Thymus (tissue), 11 donors: ENCODE data around the gene RITA1. TPM values are rescaled to one million over a fixed set of nuclear protein-coding genes. Genes with fewer than 3 reads are reported as not detected.

Source experiments
- DNase-seq, 9 donors: peaks; one replicate each; pipeline ENCODE4 v3.0.0-alpha.2; 2013; ENCODE audit warnings: low spot score in 9 of 9, low read depth in 6 of 9, missing footprints in 1 of 9
- H3K27ac ChIP-seq, 2 donors: one replicate each; pipeline ENCODE4 v1.5.1; 2013; ENCODE audit warnings: control low read depth in 1 of 2, low read depth in 1 of 2, low read length in 1 of 2, mild to moderate bottlenecking in 1 of 2, moderate library complexity in 1 of 2
- H3K27me3 ChIP-seq, 2 donors: one replicate each; pipeline ENCODE4 v1.5.1; 2013; ENCODE audit warnings: low read length in 1 of 2; ENCODE audit not compliant: control insufficient read depth in 2 of 2, insufficient read depth in 1 of 2
- H3K36me3 ChIP-seq, 2 donors: one replicate each; pipeline ENCODE4 v1.5.1; 2013; ENCODE audit warnings: low read length in 1 of 2, mild to moderate bottlenecking in 1 of 2, moderate library complexity in 1 of 2; ENCODE audit not compliant: control insufficient read depth in 2 of 2, insufficient read depth in 2 of 2
- H3K4me1 ChIP-seq, 2 donors: one replicate each; pipeline ENCODE4 v1.5.1; 2013; ENCODE audit warnings: low read length in 2 of 2; ENCODE audit not compliant: control insufficient read depth in 2 of 2, insufficient read depth in 2 of 2
- H3K4me3 ChIP-seq, 2 donors: one replicate each; pipeline ENCODE4 v1.5.1; 2013; ENCODE audit warnings: low read length in 2 of 2, control low read depth in 1 of 2, mild to moderate bottlenecking in 1 of 2
- H3K9me3 ChIP-seq, 2 donors: one replicate each; pipeline ENCODE4 v1.5.1; 2013; ENCODE audit warnings: low read length in 1 of 2, mild to moderate bottlenecking in 1 of 2; ENCODE audit not compliant: control insufficient read depth in 2 of 2, insufficient read depth in 1 of 2
- WGBS: extraction: QIAGEN DNeasy Blood & Tissue Kit; methylation state at CpG from one replicate; pipeline ENCODE4 v1.1.7; 2013; 5-methylcytosine and 5-hydroxymethylcytosine counted together
- polyA plus RNA-seq: library from polyadenylated mRNA; stranded (reverse); fragments of 200-250 nt; gene quantifications from one replicate; pipeline ENCODE4 v1.2.3, GENCODE V29; 2013
- total RNA-seq: library from RNA; stranded (reverse); fragments of 120-200 nt; gene quantifications from one replicate; pipeline ENCODE4 v1.2.4, GENCODE V29; 2013
- donor health status: healthy.

RITA1 gene
- total and polyA plus RNA-seq, 2 donors, result 8.5 to 18.3 TPM

DNA sequence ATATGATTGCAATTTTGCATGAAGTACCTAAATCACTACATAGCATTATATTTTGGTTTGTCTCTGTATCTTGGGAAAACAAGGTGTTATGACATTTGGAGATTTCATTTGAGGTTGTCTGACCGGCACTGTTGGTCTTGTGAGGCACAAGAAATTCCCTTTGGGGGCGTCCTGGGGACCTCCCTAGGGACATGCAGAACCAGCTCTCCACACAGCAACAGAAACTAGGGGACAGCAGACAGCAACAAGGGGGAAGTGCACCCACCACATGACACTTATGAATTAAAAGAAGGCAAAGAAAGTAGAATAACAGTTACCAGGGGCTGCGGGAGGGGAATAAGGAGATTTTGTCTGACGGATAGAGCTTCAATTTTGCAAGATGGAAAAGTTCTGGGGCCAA lies 14.6 kb upstream of the RITA1 start:
- H3K27me3 ChIP-seq, result no peaks in the 10 kb centered on the region
- H3K4me1 ChIP-seq, result peaks cover 0 to 15% of the 10 kb centered on the region in 2 donors
- H3K9me3 ChIP-seq, result no peaks in the 10 kb centered on the region
- no peak for DNase-seq
- H3K27ac ChIP-seq, result no peak overlapping the region
- WGBS, result 97% methylated on average over 4 of the region's 4 CpGs
- no peak overlapping the region for H3K4me3 ChIP-seq
- peaks cover 85 to 88% of the 10 kb centered on the region in 2 donors for H3K36me3 ChIP-seq

DNA sequence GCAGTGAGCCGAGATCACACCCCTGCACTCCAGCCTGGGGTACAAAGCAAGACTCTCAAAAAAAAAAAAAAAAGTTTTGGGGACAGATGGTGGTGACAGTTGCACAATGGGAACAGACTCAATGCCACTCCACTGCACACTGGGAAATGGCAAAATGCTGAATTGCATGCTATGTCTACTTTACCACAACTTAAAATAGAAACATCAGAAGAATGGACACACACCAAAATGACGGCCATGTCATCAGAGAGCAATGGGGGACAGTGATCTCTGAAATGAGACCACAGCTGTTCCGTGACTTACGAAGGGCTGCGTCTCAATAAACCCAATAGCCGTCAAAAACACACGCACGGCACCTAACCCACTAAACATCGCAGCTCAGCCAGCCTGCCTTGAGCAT lies 14.0 kb upstream of the RITA1 start:
- peaks cover 81 to 88% of the 10 kb centered on the region in 2 donors for H3K36me3 ChIP-seq
- H3K4me1 ChIP-seq, result peaks cover 0 to 15% of the 10 kb centered on the region in 2 donors
- DNase-seq, result no peak
- H3K27me3 ChIP-seq, result no peaks in the 10 kb centered on the region
- no peaks in the 10 kb centered on the region for H3K9me3 ChIP-seq
- H3K4me3 ChIP-seq, result no peak overlapping the region
- no peak overlapping the region for H3K27ac ChIP-seq
- WGBS, result 96% methylated on average over 9 of the region's 9 CpGs

DNA sequence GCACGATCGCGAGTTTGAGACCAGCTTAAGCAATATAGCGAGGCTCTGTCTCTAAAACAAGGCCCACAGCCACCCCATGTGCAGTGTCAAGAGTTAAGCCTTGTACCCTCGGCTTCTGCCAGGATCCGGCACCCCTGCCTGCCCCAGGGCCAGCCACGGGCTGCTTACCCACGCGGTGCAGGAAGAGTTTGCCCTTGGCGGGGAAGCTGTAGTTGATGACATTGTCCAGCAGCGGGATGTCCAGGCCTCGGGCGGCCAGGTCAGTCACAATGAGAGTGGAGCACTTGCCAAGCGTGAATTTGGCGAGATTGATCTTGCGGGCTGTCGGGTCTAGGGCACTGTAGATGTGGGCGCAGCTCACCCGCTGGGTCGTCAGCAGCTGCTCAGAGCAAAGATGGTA lies 13.3 kb upstream of the RITA1 start:
- DNase-seq, result no peak
- Histone ChIP-seq H3K27me3 (no peaks in the 10 kb centered on the region), H3K4me1 (peaks cover 0 to 15% of the 10 kb centered on the region in 2 donors), H3K36me3 (peaks cover 81 to 90% of the 10 kb centered on the region in 2 donors), H3K4me3 (no peak overlapping the region), H3K27ac (no peak overlapping the region), H3K9me3 (peaks cover 0 to 2% of the 10 kb centered on the region in 2 donors)
- 98% methylated on average over 20 of the region's 20 CpGs for WGBS

DNA sequence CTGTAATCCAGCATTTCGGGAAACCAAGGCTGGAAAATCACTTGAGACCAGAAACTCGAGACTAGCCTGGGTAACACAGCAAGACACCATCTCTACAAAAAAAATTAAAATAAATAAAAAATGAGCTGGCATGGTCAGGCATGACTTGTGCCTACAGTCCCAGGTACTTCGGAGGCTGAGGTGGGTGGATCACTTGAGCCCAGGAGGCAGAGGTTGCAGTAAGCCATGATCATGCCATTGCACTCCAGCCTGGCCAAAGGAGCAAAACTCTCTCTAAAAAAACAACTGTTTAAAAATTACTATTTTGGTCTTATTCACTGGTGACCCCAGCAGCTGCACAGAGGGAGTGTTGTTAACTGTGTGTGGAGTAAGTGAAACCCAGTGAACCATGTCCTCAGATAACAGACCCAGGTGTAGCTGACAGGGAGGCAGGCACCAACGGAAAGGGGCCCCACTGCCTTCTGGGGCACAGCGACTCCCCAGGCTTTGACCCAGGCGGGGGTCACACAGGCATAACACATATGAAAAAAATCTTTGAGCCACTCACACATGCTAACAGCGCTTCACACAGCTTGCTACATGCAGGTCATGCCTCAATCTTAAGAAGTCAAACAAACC lies 12.3 kb upstream of the RITA1 start:
- H3K27ac ChIP-seq, result peak overlapping the region in 1 of 2 donors; percentile 62
- WGBS, result 95% methylated on average over 7 of the region's 7 CpGs
- no peak overlapping the region for H3K4me3 ChIP-seq
- peaks cover 0 to 15% of the 10 kb centered on the region in 2 donors for H3K4me1 ChIP-seq
- peak in 1 of 9 donors; percentile 35 for DNase-seq
- H3K36me3 ChIP-seq, result peaks cover 81 to 90% of the 10 kb centered on the region in 2 donors
- peaks cover 0 to 3% of the 10 kb centered on the region in 2 donors for H3K9me3 ChIP-seq
- H3K27me3 ChIP-seq, result no peaks in the 10 kb centered on the region

DNA sequence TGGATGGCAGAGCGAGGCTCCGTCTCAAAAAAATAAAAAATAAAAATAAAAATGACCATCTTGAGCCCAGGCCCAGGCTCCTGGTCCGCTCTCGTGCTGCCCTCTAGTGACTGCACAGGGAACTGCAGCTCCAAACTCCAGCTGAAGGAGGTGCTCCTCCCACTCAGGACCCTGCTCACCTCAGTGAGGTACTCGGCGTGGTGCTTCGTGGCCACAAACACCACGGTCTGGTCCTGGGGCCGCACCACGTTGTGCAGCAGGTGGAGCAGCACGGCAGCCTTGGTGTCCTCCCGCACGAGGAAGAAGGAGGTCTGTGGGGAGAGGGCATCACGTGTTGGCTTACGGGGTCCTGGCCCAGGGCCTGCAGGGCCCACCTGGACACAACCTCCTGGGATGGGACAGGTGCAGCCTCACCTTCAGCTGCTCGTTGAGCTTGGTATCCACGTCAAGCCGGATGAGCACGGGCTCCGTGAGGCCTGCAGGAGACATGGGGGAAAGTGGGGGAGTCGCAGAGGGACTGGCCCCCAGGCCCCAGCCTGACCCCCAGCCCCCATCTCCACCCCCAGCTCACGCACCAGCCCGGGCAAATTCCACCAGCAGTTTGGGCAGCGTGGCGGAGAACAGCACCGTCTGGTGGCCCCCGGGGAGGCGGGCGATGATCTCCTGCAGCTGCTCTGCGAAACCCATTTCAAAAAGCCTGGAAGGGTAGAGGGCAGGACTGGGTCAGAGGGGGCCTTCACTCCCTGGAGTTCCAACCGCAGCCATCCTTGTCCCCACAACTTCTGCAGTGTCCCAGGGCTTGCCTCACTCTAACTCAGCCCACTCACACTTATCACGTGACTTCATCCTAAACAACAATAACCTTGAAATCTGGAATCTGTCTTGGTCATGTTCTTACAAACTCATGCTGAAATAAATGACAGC lies 10.8 kb upstream of the RITA1 start:
- H3K27me3 ChIP-seq, result no peaks in the 10 kb centered on the region
- peak overlapping the region in 1 of 2 donors; percentile 37 for H3K27ac ChIP-seq
- no peak overlapping the region for H3K4me3 ChIP-seq
- H3K36me3 ChIP-seq, result peaks cover 76 to 90% of the 10 kb centered on the region in 2 donors
- peaks cover 0 to 15% of the 10 kb centered on the region in 2 donors for H3K4me1 ChIP-seq
- peaks cover 0 to 6% of the 10 kb centered on the region in 2 donors for H3K9me3 ChIP-seq
- WGBS, result 72% methylated on average over 32 of the region's 32 CpGs
- peak in 6 of 9 donors; percentile 36 to 76 (median 64) for DNase-seq

DNA sequence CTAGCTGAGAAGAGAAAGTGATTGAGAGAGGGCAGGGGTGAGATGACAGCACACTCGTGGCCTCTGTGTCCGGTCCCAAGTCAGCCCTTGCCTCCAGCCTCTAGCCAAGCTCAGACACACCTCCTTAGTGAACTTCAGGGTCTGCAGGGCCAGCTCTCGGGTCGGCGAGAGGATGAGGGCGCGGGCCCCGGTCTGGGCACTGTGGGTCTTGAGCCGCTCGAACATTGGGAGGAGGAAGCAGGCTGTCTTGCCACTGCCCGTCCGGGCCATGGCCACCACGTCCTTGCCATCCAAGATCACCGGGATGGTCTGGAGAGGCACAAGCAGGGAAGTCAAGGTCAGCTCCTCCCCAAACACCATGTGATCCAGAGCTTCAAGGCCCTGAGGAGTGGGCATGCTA lies 6.5 kb upstream of the RITA1 start:
- Histone ChIP-seq H3K9me3 (peaks cover 0 to 6% of the 10 kb centered on the region in 2 donors), H3K27me3 (no peaks in the 10 kb centered on the region), H3K36me3 (peaks cover 56 to 64% of the 10 kb centered on the region in 2 donors), H3K27ac (no peak overlapping the region), H3K4me3 (no peak overlapping the region), H3K4me1 (peaks cover 3 to 4% of the 10 kb centered on the region in 2 donors)
- 96% methylated on average over 14 of the region's 14 CpGs for WGBS
- DNase-seq, result no peak

DNA sequence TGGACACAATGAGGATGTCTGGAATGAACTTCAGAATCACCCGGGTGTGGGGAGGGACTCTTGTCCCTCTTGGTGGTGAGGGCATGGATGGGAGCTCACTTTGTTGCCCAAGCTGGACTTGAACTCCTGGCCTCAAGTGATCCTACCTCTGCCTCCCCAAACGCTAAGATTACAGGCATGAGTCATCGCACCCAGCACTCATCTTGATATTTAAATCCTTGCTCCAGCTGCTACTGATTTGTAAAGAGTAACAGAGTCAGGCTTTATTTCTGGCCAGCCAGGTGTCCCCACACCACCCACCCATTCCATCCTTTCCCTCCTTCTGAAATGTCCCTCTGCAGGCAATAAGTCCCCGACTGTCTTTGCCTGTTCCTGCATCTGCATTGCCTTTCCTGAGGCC lies 5.2 kb upstream of the RITA1 start:
- Histone ChIP-seq H3K27ac (no peak overlapping the region), H3K4me3 (no peak overlapping the region), H3K4me1 (peaks cover 6% of the 10 kb centered on the region in 2 donors), H3K27me3 (no peaks in the 10 kb centered on the region), H3K36me3 (peaks cover 45 to 55% of the 10 kb centered on the region in 2 donors), H3K9me3 (peaks cover 0 to 6% of the 10 kb centered on the region in 2 donors)
- DNase-seq, result no peak
- WGBS, result 98% methylated on average over 4 of the region's 4 CpGs

DNA sequence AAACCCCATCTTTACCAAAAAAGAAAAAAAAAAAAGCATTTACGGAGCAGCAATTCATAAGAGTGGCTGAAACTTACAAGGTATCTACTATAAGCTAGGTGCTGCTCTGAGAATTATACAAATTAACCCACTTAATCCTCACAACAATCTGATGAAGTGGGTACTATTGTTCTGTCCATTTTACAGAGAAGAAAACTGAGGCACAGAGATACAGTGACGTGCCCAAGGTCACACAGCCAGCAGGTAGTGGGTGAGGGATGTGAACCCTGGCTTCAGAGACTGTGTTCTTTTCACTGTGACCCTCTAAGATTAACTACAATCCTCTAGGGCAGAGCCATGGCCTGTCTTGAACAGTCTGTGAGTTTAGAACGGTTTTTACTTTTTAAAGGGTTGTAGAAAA lies 3.5 kb upstream of the RITA1 start:
- Histone ChIP-seq H3K27ac (no peak overlapping the region), H3K4me3 (no peak overlapping the region), H3K4me1 (peaks cover 12 to 17% of the 10 kb centered on the region in 2 donors), H3K27me3 (no peaks in the 10 kb centered on the region), H3K36me3 (peaks cover 38 to 45% of the 10 kb centered on the region in 2 donors), H3K9me3 (peaks cover 0 to 6% of the 10 kb centered on the region in 2 donors)
- DNase-seq, result no peak
- WGBS, result 99% methylated on average over 3 of the region's 3 CpGs

DNA sequence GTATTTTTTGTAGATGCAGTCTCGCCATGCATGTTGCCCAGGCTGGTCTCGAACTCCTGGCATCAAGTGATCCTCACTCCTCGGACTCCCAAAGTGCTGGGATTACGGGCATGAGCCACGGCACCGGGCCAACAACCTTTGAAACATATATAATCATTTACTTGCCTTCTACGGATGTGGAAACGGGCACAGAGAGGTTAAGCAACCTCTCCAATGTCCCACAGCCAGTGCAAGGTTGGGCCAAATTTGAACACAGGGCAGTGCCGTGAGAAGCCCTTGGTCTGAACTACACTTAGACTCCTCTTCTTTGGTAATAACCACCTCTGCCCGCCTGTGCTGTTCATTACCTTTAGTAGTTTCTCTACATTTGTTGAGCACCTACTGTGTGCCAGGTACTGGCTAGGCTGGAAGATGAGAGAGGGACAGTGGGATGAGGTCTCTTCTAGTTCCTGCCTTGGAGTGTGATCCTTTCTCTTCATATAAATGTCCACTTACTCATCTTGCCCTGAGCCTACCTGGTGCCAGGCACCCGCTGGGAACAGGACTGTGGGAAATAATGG lies 2.4 kb upstream of the RITA1 start:
- no peak overlapping the region for H3K4me3 ChIP-seq
- no peaks in the 10 kb centered on the region for H3K27me3 ChIP-seq
- DNase-seq, result no peak
- peaks cover 27 to 36% of the 10 kb centered on the region in 2 donors for H3K36me3 ChIP-seq
- peaks cover 0 to 3% of the 10 kb centered on the region in 2 donors for H3K9me3 ChIP-seq
- H3K4me1 ChIP-seq, result peaks cover 14 to 17% of the 10 kb centered on the region in 2 donors
- WGBS, result 99% methylated on average over 11 of the region's 11 CpGs
- no peak overlapping the region for H3K27ac ChIP-seq
